ENCODE data around the gene SLAMF7.
"Not testable (repeated sequence)": the region's sequence is repeated elsewhere in the genome, so short reads cannot be mapped to it uniquely, and the experiment has no call there.

Gene SLAMF7

GRCh38 chr1:160711602-160712311, 27.3 kb upstream of the SLAMF7 start, which contains the start of gene CD48:
Gene CD48, minus strand, starts transcription at chr1:160711822. Its CDS starts 59 bp downstream, at chr1:160711763.
- H3K9me3 ChIP-seq = no peaks in the 10 kb centered on the region; the same call in 1 of the 2 replicates
- H3K36me3 ChIP-seq (replicated peaks) = no peaks in the 10 kb centered on the region
- H3K4me3 ChIP-seq = no peak within 1 kb of the TSS
- no peaks in the 10 kb centered on the region for H3K4me1 ChIP-seq
- H3K27me3 ChIP-seq (ENCODE audit: low read depth) = no peaks in the 10 kb centered on the region
- in situ Hi-C loops (cut with MboI; ENCODE audit: low sequenced_read_pairs) = no loop called here
- DNase-seq (ENCODE audit: low spot score in 2 of 2) = no peak

- H3K27me3 ChIP-seq (ENCODE audit: low read depth); H3K36me3 ChIP-seq (replicated peaks); in situ Hi-C loops (cut with MboI; ENCODE audit: low sequenced_read_pairs); H3K9me3 ChIP-seq; DNase-seq (ENCODE audit: low spot score in 2 of 2); H3K4me1 ChIP-seq; H3K4me3 ChIP-seq: not testable (repeated sequence)
Observed at GRCh38 chr1:160712525-160713080, 26.4 kb upstream of the SLAMF7 start.

GRCh38 chr1:160713161-160713560, 25.9 kb upstream of the SLAMF7 start:
- Histone ChIP-seq H3K36me3 (replicated peaks) (no peaks in the 10 kb centered on the region), H3K27me3 (ENCODE audit: low read depth) (no peaks in the 10 kb centered on the region), H3K9me3 (no peaks in the 10 kb centered on the region; the same call in 1 of the 2 replicates), H3K4me3 (no peak overlapping the region), H3K4me1 (no peaks in the 10 kb centered on the region)
- no peak for DNase-seq (ENCODE audit: low spot score in 2 of 2)
- in situ Hi-C loops (cut with MboI; ENCODE audit: low sequenced_read_pairs) = no loop called here

GRCh38 chr1:160714034-160714648, 24.9 kb upstream of the SLAMF7 start:
- H3K36me3 ChIP-seq (replicated peaks); H3K27me3 ChIP-seq (ENCODE audit: low read depth); in situ Hi-C loops (cut with MboI; ENCODE audit: low sequenced_read_pairs); H3K4me3 ChIP-seq; DNase-seq (ENCODE audit: low spot score in 2 of 2); H3K4me1 ChIP-seq; H3K9me3 ChIP-seq: not testable (repeated sequence)

- peaks cover 2% of the 10 kb centered on the region for H3K4me1 ChIP-seq
- no peaks in the 10 kb centered on the region for H3K27me3 ChIP-seq (ENCODE audit: low read depth)
- no peaks in the 10 kb centered on the region; the same call in 1 of the 2 replicates for H3K9me3 ChIP-seq
- DNase-seq (ENCODE audit: low spot score in 2 of 2) = no peak
- H3K36me3 ChIP-seq (replicated peaks) = no peaks in the 10 kb centered on the region
- in situ Hi-C loops (cut with MboI; ENCODE audit: low sequenced_read_pairs) = no loop called here
- H3K4me3 ChIP-seq = no peak overlapping the region
Observed at GRCh38 chr1:160716013-160716412, 23.0 kb upstream of the SLAMF7 start.

- Histone ChIP-seq H3K27me3 (ENCODE audit: low read depth) (no peaks in the 10 kb centered on the region), H3K4me3 (no peak overlapping the region), H3K36me3 (replicated peaks) (no peaks in the 10 kb centered on the region), H3K4me1 (peaks cover 15% of the 10 kb centered on the region), H3K9me3 (no peaks in the 10 kb centered on the region; the same call in 1 of the 2 replicates)
- in situ Hi-C loops (cut with MboI; ENCODE audit: low sequenced_read_pairs) = no loop called here
- DNase-seq (ENCODE audit: low spot score in 2 of 2) = no peak
Observed at GRCh38 chr1:160717306-160717705, 21.7 kb upstream of the SLAMF7 start.

GRCh38 chr1:160718210-160718609, 20.8 kb upstream of the SLAMF7 start:
- H3K27me3 ChIP-seq (ENCODE audit: low read depth) = no peaks in the 10 kb centered on the region
- H3K4me3 ChIP-seq = no peak overlapping the region
- no peaks in the 10 kb centered on the region; the same call in 1 of the 2 replicates for H3K9me3 ChIP-seq
- peaks cover 24% of the 10 kb centered on the region for H3K4me1 ChIP-seq
- in situ Hi-C loops (cut with MboI; ENCODE audit: low sequenced_read_pairs) = no loop called here
- no peak for DNase-seq (ENCODE audit: low spot score in 2 of 2)
- H3K36me3 ChIP-seq (replicated peaks) = no peaks in the 10 kb centered on the region

- Histone ChIP-seq H3K4me1 (peaks cover 26% of the 10 kb centered on the region), H3K36me3 (replicated peaks) (no peaks in the 10 kb centered on the region), H3K4me3 (no peak overlapping the region), H3K27me3 (ENCODE audit: low read depth) (no peaks in the 10 kb centered on the region), H3K9me3 (no peaks in the 10 kb centered on the region; the same call in 1 of the 2 replicates)
- in situ Hi-C loops (cut with MboI; ENCODE audit: low sequenced_read_pairs) = loop anchor here (10.0 kb wide), 2 partner anchors 234 to 374 kb away; partner anchors contain the start of genes ITLN2 and KLHDC9
- no peak for DNase-seq (ENCODE audit: low spot score in 2 of 2)
Observed at GRCh38 chr1:160720356-160721085, 18.5 kb upstream of the SLAMF7 start.

- Histone ChIP-seq H3K36me3 (replicated peaks) (no peaks in the 10 kb centered on the region), H3K9me3 (no peaks in the 10 kb centered on the region), H3K4me1 (peaks cover 35% of the 10 kb centered on the region), H3K27me3 (ENCODE audit: low read depth) (no peaks in the 10 kb centered on the region), H3K4me3 (no peak overlapping the region)
- DNase-seq (ENCODE audit: low spot score in 2 of 2) = no peak
- in situ Hi-C loops (cut with MboI; ENCODE audit: low sequenced_read_pairs) = loop anchor here (10.0 kb wide), 2 partner anchors 233 to 373 kb away; partner anchors contain the start of genes ITLN2 and KLHDC9
Observed at GRCh38 chr1:160721473-160721872, 17.6 kb upstream of the SLAMF7 start.

GRCh38 chr1:160722726-160723125, 16.3 kb upstream of the SLAMF7 start:
- Histone ChIP-seq H3K27me3 (ENCODE audit: low read depth) (no peaks in the 10 kb centered on the region), H3K36me3 (replicated peaks) (no peaks in the 10 kb centered on the region), H3K4me1 (peaks cover 42% of the 10 kb centered on the region), H3K9me3 (no peaks in the 10 kb centered on the region), H3K4me3 (no peak overlapping the region)
- in situ Hi-C loops (cut with MboI; ENCODE audit: low sequenced_read_pairs) = loop anchor here (10.0 kb wide), 2 partner anchors 232 to 372 kb away; partner anchors contain the start of genes ITLN2 and KLHDC9
- DNase-seq (ENCODE audit: low spot score in 2 of 2) = no peak

GRCh38 chr1:160723332-160723731, 15.7 kb upstream of the SLAMF7 start:
- Histone ChIP-seq H3K4me1 (peaks cover 42% of the 10 kb centered on the region), H3K9me3 (no peaks in the 10 kb centered on the region), H3K27me3 (ENCODE audit: low read depth) (no peaks in the 10 kb centered on the region), H3K4me3 (no peak overlapping the region), H3K36me3 (replicated peaks) (no peaks in the 10 kb centered on the region)
- no peak for DNase-seq (ENCODE audit: low spot score in 2 of 2)
- in situ Hi-C loops (cut with MboI; ENCODE audit: low sequenced_read_pairs) = loop anchor here (10.0 kb wide), 2 partner anchors 231 to 371 kb away; partner anchors contain the start of genes ITLN2 and KLHDC9

GRCh38 chr1:160724465-160725242, 14.4 kb upstream of the SLAMF7 start:
- no peaks in the 10 kb centered on the region for H3K27me3 ChIP-seq (ENCODE audit: low read depth)
- no peaks in the 10 kb centered on the region for H3K9me3 ChIP-seq
- DNase-seq (ENCODE audit: low spot score in 2 of 2) = no peak
- H3K4me1 ChIP-seq = peaks cover 42% of the 10 kb centered on the region
- H3K36me3 ChIP-seq (replicated peaks) = no peaks in the 10 kb centered on the region
- in situ Hi-C loops (cut with MboI; ENCODE audit: low sequenced_read_pairs) = loop anchor here (10.0 kb wide), 2 partner anchors 230 to 370 kb away; partner anchors contain the start of genes ITLN2 and KLHDC9
- H3K4me3 ChIP-seq = no peak overlapping the region

- Histone ChIP-seq H3K9me3 (no peaks in the 10 kb centered on the region), H3K36me3 (replicated peaks) (no peaks in the 10 kb centered on the region), H3K4me1 (peaks cover 39% of the 10 kb centered on the region), H3K4me3 (no peak overlapping the region), H3K27me3 (ENCODE audit: low read depth) (no peaks in the 10 kb centered on the region)
- in situ Hi-C loops (cut with MboI; ENCODE audit: low sequenced_read_pairs) = loop anchor here (10.0 kb wide), 2 partner anchors 229 to 369 kb away; partner anchors contain the start of genes ITLN2 and KLHDC9
- DNase-seq (ENCODE audit: low spot score in 2 of 2) = no peak
Observed at GRCh38 chr1:160726114-160726497, 12.9 kb upstream of the SLAMF7 start.
